ENCODE data around the gene FAM162A.
"Not testable (repeated sequence)": the region's sequence is repeated elsewhere in the genome, so short reads cannot be mapped to it uniquely, and the experiment has no call there.

DNA sequence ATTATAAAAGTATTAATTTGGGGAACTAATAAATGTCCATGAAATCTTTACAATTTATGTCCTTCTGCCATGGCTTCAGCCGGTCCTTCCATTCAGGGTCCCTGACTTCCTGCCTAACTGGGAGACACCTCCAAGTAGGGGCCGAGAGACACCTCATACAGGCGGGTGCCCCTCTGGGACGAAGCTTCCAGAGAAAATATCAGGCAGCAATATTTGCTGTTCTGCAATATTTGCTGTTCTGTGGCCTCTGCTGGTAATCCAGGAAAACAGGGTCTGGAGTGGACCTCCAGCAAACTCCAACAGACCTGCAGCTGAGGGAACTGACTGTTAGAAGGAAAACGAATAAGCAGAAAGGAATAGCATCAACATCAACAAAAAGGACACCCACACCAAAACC, 60.5 kb downstream of the FAM162A start:
- not testable (repeated sequence) for TF ChIP-seq POLR2AphosphoS5 (IDR thresholded peaks at IDR 0.05; ENCODE audit: borderline replicate concordance, low read depth, low read length); EZH2 (IDR thresholded peaks at IDR 0.05)
